22Rv1 (cell line): ENCODE data around the gene TDP2.
"Not testable (repeated sequence)": the region's sequence is repeated elsewhere in the genome, so short reads cannot be mapped to it uniquely, and the experiment has no call there.

Experiments
- H3K27ac ChIP-seq: fragments of 450-650 bp; 2 replicates; pipeline ENCODE4 v1.5.1; 2017
- ZFX ChIP-seq: fragments of 450-650 bp; IDR thresholded peaks from 2 replicates; pipeline ENCODE4 v1.6.1; 2017; ENCODE audit warnings: antibody characterized with exemption, borderline replicate concordance
- TF ChIP-seq, protein P1 (sequence below): fragments of 450-650 bp; IDR thresholded peaks from 2 replicates; pipeline ENCODE4 v1.5.1; 2017; ENCODE audit warnings: mild to moderate bottlenecking

The TDP2 gene

DNA sequence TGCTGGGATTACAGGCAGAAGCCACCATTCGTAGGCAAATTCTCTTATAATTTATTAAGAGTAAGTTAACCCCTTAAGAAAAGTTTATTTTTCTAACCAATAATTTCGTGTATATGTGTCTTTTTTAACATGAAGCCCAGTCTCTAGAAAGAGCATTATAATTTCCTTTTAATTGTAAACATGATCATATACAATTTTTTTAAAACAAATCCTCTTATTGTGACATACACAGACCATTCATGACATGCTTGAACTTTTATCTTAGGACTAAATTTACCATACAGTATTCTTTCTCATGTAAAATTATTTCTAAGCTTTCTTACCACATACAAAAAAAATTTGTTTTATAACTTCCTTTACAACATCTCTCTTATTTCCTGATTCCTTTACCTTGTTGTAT, 6.9 kb upstream of the TDP2 start:
- H3K27ac ChIP-seq, result no peak overlapping the region
- TF ChIP-seq ZFX, result no peak
- TF ChIP-seq, protein P1, sequence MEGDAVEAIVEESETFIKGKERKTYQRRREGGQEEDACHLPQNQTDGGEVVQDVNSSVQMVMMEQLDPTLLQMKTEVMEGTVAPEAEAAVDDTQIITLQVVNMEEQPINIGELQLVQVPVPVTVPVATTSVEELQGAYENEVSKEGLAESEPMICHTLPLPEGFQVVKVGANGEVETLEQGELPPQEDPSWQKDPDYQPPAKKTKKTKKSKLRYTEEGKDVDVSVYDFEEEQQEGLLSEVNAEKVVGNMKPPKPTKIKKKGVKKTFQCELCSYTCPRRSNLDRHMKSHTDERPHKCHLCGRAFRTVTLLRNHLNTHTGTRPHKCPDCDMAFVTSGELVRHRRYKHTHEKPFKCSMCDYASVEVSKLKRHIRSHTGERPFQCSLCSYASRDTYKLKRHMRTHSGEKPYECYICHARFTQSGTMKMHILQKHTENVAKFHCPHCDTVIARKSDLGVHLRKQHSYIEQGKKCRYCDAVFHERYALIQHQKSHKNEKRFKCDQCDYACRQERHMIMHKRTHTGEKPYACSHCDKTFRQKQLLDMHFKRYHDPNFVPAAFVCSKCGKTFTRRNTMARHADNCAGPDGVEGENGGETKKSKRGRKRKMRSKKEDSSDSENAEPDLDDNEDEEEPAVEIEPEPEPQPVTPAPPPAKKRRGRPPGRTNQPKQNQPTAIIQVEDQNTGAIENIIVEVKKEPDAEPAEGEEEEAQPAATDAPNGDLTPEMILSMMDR, result no peak

GRCh38 chr6:24672620-24673182, 6.0 kb upstream of the TDP2 start:
- TF ChIP-seq ZFX, result no peak
- TF ChIP-seq, protein P1, result no peak
- H3K27ac ChIP-seq, result no peak overlapping the region

- not testable (repeated sequence) for H3K27ac ChIP-seq
Observed at GRCh38 chr6:24671077-24671476, 4.4 kb upstream of the TDP2 start.

- not testable (repeated sequence) for H3K27ac ChIP-seq
Observed at GRCh38 chr6:24670492-24670891, 3.8 kb upstream of the TDP2 start.

DNA sequence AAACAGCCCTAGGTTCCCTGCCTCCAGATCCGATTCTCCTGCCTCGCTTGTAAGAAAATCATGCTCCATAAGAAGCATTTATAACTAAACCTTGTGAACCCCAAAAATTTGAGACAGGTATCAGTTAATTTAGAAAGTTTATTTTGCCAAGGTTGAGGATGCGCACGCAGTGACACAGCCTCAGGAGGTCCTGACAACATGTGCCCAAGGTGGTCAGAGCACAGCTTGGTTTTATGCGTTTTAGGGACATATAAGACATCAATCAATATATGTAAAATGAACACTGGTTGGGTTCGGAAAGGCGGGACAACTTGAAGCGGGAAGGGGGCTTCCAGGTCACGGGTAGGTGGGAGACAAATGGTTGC, 2.3 kb upstream of the TDP2 start:
- H3K27ac ChIP-seq, result no peak overlapping the region
- no peak for TF ChIP-seq ZFX
- TF ChIP-seq, protein P1, result no peak

- not testable (repeated sequence) for H3K27ac ChIP-seq
Observed at GRCh38 chr6:24668066-24668996, 1.6 kb upstream of the TDP2 start.

- TF ChIP-seq, protein P1, result no peak
- no peak for TF ChIP-seq ZFX
- peak overlapping the region; percentile 87 for H3K27ac ChIP-seq
Observed at GRCh38 chr6:24667378-24667803, 692 bp upstream of the TDP2 start.

DNA sequence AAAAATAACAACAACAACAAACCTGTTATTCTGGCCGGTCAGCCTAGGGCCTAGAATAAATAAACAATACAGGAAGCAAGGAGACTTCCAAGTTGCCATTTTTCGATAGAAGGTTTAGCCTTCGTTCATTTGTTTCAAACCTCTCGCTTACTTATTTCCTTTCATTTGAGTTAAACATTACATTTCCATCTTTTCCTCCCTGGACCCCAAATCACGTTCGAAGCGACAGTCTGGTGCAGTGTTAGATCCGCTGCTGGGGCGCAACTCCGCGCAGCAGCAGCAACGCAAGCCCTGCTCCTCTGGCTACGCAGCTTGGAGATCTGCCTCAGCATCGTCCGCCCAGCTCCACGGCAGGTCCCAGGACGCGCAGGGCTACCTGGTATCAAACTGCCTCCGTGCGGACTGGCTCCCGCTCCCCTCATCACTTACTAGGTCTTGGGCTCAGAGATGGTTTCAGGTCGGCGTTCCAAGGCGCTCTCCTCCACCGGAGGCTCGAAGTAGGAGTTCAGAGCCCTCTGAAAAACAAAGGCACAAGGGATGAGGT, 530 bp downstream of the TDP2 start:
- H3K27ac ChIP-seq, result peak overlapping the region; percentile 87
- no peak for TF ChIP-seq ZFX
- TF ChIP-seq, protein P1, result no peak
